IMR-90 (cell line): ENCODE measurements around the gene CALD1.

Source experiments
- BHLHE40 ChIP-seq: fragments of 150-350 bp; IDR thresholded peaks from 2 replicates; pipeline ENCODE4 v1.6.1; 2016; ENCODE audit warnings: mild to moderate bottlenecking, low read depth, low read length
- CEBPB ChIP-seq: IDR thresholded peaks from 2 replicates; pipeline ENCODE4 v1.6.1; 2012; ENCODE audit warnings: low read depth, low read length, improper control_type of control experiment
- CTCF ChIP-seq: conservative IDR thresholded peaks from 2 replicates; pipeline ENCODE4 v1.5.1; 2012; ENCODE audit warnings: mild to moderate bottlenecking, low read depth, low read length, improper control_type of control experiment
- MAFK ChIP-seq: IDR thresholded peaks from 2 replicates; pipeline ENCODE4 v1.6.1; 2012; ENCODE audit warnings: low read depth, low read length, improper control_type of control experiment
- MAZ ChIP-seq: IDR thresholded peaks from 2 replicates; pipeline ENCODE4 v1.6.1; 2012; ENCODE audit warnings: low read depth, mild to moderate bottlenecking, low read length, improper control_type of control experiment, moderate library complexity, borderline replicate concordance
- MXI1 ChIP-seq: IDR thresholded peaks from 2 replicates; pipeline ENCODE4 v1.6.1; 2012; ENCODE audit warnings: low read depth, mild to moderate bottlenecking, low read length, moderate library complexity, borderline replicate concordance
- NFE2L2 ChIP-seq: fragments of 150-350 bp; IDR thresholded peaks from 2 replicates; pipeline ENCODE4 v1.6.1; 2016; ENCODE audit warnings: low read depth, mild to moderate bottlenecking, low read length
- POLR2A ChIP-seq: IDR thresholded peaks from 2 replicates; pipeline ENCODE4 v1.6.1; 2012; ENCODE audit warnings: mild to moderate bottlenecking, low read depth, low read length
- RAD21 ChIP-seq: IDR thresholded peaks from 2 replicates; pipeline ENCODE4 v1.6.1; 2012; ENCODE audit warnings: low read length, improper control_type of control experiment
- RFX5 ChIP-seq: IDR thresholded peaks from 2 replicates; pipeline ENCODE4 v1.8.0; 2012; ENCODE audit warnings: low read depth, mild to moderate bottlenecking, low read length, moderate library complexity
- USF2 ChIP-seq: fragments of 150-350 bp; IDR thresholded peaks from 2 replicates; pipeline ENCODE4 v1.6.1; 2017; ENCODE audit warnings: mild to moderate bottlenecking, antibody characterized with exemption, low read length, low read depth

- no peak for TF ChIP-seq CTCF
- no peak for TF ChIP-seq POLR2A
- TF ChIP-seq RFX5 = no peak
- TF ChIP-seq USF2 = no peak
- no peak for TF ChIP-seq CEBPB
- TF ChIP-seq MXI1 = no peak
- TF ChIP-seq BHLHE40 = no peak
- TF ChIP-seq MAFK = no peak
- TF ChIP-seq RAD21 = no peak
- no peak for TF ChIP-seq MAZ
- no peak for TF ChIP-seq NFE2L2
These were observed 188.7 kb downstream of the CALD1 start for GRCh38 chr7:134968110-134968509.
